Smooth muscle cell (in vitro differentiated cells): ENCODE results near the gene TPSB2. TPM values are rescaled to one million over a fixed set of nuclear protein-coding genes. Genes with fewer than 3 reads are reported as not detected.
"Not testable (repeated sequence)": the region's sequence is repeated elsewhere in the genome, so short reads cannot be mapped to it uniquely, and the experiment has no call there.

Experiments
- DNase-seq: peaks from one replicate; lab custom pipeline; 2025; ENCODE audit not compliant: unreplicated experiment; lab: John Stamatoyannopoulos, UW
- H2AFZ ChIP-seq: fragments of 200-600 bp; sonication (generic); 2 replicates; pipeline ENCODE4 v1.6.0; 2016; ENCODE audit warnings: antibody characterized with exemption, low read depth, mild to moderate bottlenecking
- H3F3A ChIP-seq: fragments of 200-600 bp; sonication (generic); 2 replicates; pipeline ENCODE4 v1.6.0; 2017; ENCODE audit warnings: antibody characterized with exemption, low read depth
- H3K27ac ChIP-seq: fragments of 200-600 bp; sonication (generic); 2 replicates; pipeline ENCODE4 v1.5.1; 2016; ENCODE audit warnings: low read depth, mild to moderate bottlenecking
- H3K27me3 ChIP-seq: fragments of 200-600 bp; sonication (generic); 2 replicates; pipeline ENCODE4 v1.6.1; 2016; ENCODE audit warnings: low read depth, mild to moderate bottlenecking
- H3K36me3 ChIP-seq: fragments of 200-600 bp; sonication (generic); 2 replicates; pipeline ENCODE4 v1.5.1; 2016; ENCODE audit warnings: low read depth
- H3K4me1 ChIP-seq: fragments of 200-600 bp; sonication (generic); 2 replicates; pipeline ENCODE4 v1.5.1; 2016; ENCODE audit warnings: low read depth
- H3K4me2 ChIP-seq: fragments of 200-600 bp; sonication (generic); 2 replicates; pipeline ENCODE4 v1.6.0; 2016; ENCODE audit warnings: mild to moderate bottlenecking
- H3K4me3 ChIP-seq: fragments of 200-600 bp; sonication (generic); 2 replicates; pipeline ENCODE4 v1.5.1; 2016; ENCODE audit warnings: mild to moderate bottlenecking
- H3K79me2 ChIP-seq: fragments of 200-600 bp; sonication (generic); 2 replicates; pipeline ENCODE4 v1.6.0; 2016; ENCODE audit warnings: low read depth, mild to moderate bottlenecking
- H3K9ac ChIP-seq: fragments of 200-600 bp; sonication (generic); 2 replicates; pipeline ENCODE4 v1.6.0; 2016; ENCODE audit warnings: low read depth
- H3K9me3 ChIP-seq: fragments of 200-600 bp; sonication (generic); replicated peaks from 2 replicates; pipeline ENCODE4 v1.5.1; 2016; ENCODE audit warnings: low read depth
- H4K20me1 ChIP-seq: fragments of 200-600 bp; sonication (generic); 2 replicates; pipeline ENCODE4 v1.6.0; 2016; ENCODE audit warnings: low read depth
- CTCF ChIP-seq: fragments of 200-600 bp; sonication (generic); IDR thresholded peaks from 2 replicates; pipeline ENCODE4 v1.5.1; 2017; ENCODE audit warnings: borderline replicate concordance, mild to moderate bottlenecking, antibody characterized with exemption; ENCODE audit not compliant: insufficient read depth, poor library complexity, severe bottlenecking
- WGBS: methylation state at CpG from one replicate; pipeline ENCODE4 v1.1.7; 2016; ENCODE audit warnings: low lambda C conversion rate; 5-methylcytosine and 5-hydroxymethylcytosine counted together
- polyA plus RNA-seq: library from polyadenylated mRNA; unstranded; fragments of >200 nt; fragmentation: Nextera tagmentation; extraction: Ambion mirVana; gene quantifications from 2 replicates; pipeline ENCODE4 v1.2.1, GENCODE V29; 2016
- total RNA-seq: library from RNA; depleted of rRNA; stranded (reverse); fragments of >200 nt; gene quantifications from 2 replicates; pipeline ENCODE4 v1.2.3, GENCODE V29; 2014

TPSB2 gene
- total and polyA plus RNA-seq, 2 experiments from 2014 or later = not detected

- 78% methylated on average over 14 of the region's 14 CpGs for WGBS
Measured at GRCh38 chr16:1226692-1227091, 3.3 kb downstream of the TPSB2 start.

DNA sequence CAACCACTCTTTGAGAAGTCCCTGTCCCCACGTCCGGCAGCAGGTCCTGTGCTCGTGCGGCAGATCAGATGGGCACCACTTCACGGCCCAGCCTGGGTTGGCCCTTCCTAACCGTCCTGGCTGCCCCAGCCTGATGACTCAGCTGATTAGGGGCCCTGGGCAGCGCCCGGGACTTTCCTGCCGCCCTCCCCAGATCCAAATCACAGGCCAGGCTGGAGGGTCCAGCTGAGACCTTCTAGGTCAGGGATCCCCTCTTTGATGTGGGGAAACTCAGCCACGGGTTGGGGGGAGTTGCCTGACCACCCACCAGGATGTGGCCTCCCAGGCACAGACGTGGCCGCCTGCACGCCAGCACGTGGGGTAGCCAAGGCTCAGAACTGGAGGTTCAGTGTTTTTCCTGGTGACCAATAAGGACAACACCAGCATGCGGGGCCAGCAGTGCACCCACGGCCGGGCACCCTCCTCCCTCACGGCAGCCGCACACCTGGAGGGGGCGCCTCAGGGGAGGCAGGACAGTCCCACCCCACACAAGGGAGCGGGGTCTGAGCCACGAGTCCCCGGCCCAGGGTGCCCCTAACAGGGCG lies 4.2 kb downstream of the TPSB2 start:
- not testable (repeated sequence) for H3K9ac ChIP-seq, H3K4me2 ChIP-seq, DNase-seq, H3K27ac ChIP-seq, H3K79me2 ChIP-seq, H3K9me3 ChIP-seq, H2AFZ ChIP-seq, H3K36me3 ChIP-seq, H3K4me1 ChIP-seq, H3K27me3 ChIP-seq, H3F3A ChIP-seq, H4K20me1 ChIP-seq, H3K4me3 ChIP-seq
- WGBS = 75% methylated on average over 24 of the region's 24 CpGs

More at GRCh38 chr16:1226692-1227091, 3.3 kb downstream of the TPSB2 start:
- H3F3A ChIP-seq, H3K4me2 ChIP-seq, H3K27ac ChIP-seq, H3K79me2 ChIP-seq, DNase-seq, H2AFZ ChIP-seq, H4K20me1 ChIP-seq, H3K9me3 ChIP-seq, H3K27me3 ChIP-seq, H3K4me1 ChIP-seq, H3K4me3 ChIP-seq, H3K36me3 ChIP-seq, H3K9ac ChIP-seq: not testable (repeated sequence)

DNA sequence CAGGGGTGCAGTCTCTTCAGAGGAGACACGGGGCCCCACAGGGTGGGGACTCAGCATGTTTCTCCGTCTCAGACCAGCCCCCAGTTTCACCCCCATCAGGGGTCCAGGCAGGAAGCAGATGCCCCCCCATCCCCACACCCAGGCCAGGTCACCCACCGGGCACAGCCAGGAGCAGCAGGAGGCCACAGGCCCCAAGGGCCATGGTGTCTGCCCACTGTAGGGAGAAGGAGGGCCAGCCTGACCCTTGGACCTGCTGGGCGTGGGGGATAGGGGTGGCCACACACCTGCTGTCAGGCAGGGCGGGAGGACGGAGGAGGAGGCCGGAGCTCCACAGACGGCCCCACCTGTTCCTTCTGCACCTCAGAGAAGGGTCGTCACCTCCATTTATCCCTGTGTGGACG lies 4.9 kb downstream of the TPSB2 start, which contains the start of gene TPSG1:
Gene TPSG1, minus strand, starts transcription at position 218 of the 401 bp plus-strand sequence. Its CDS starts 16 bp downstream, at position 202.
- Histone ChIP-seq H3K27ac (no peak within 1 kb of the TSS), H3K4me2 (no peak within 1 kb of the TSS), H3K4me3 (no peak within 1 kb of the TSS), H3F3A (no peaks in the 10 kb centered on the region), H3K9me3 (no peaks in the 10 kb centered on the region), H3K9ac (no peak within 1 kb of the TSS), H3K36me3 (no peaks in the 10 kb centered on the region), H2AFZ (no peak within 1 kb of the TSS), H3K4me1 (no peaks in the 10 kb centered on the region), H3K79me2 (no peaks in the 10 kb centered on the region), H4K20me1 (no peaks in the 10 kb centered on the region), H3K27me3 (no peaks in the 10 kb centered on the region)
- 84% methylated on average over 10 of the region's 10 CpGs for WGBS
- no peak for DNase-seq
- no peak for TF ChIP-seq CTCF

GRCh38 chr16:1224558-1224957 lies 5.4 kb downstream of the TPSB2 start:
- 91% methylated on average over 9 of the region's 9 CpGs for WGBS
- no peaks in the 10 kb centered on the region for H3F3A ChIP-seq
- H3K4me2 ChIP-seq = no peak overlapping the region
- no peak overlapping the region for H3K4me3 ChIP-seq
- DNase-seq = no peak
- no peaks in the 10 kb centered on the region for H3K4me1 ChIP-seq
- no peaks in the 10 kb centered on the region for H4K20me1 ChIP-seq
- no peak overlapping the region for H3K27ac ChIP-seq
- H3K36me3 ChIP-seq = no peaks in the 10 kb centered on the region
- no peak overlapping the region for H2AFZ ChIP-seq
- H3K27me3 ChIP-seq = no peaks in the 10 kb centered on the region
- H3K9ac ChIP-seq = no peak overlapping the region
- no peaks in the 10 kb centered on the region for H3K9me3 ChIP-seq
- TF ChIP-seq CTCF = no peak
- no peaks in the 10 kb centered on the region for H3K79me2 ChIP-seq
